ENCODE data around the gene KRTAP9-6. TPM values are rescaled to one million over a fixed set of nuclear protein-coding genes. Genes with fewer than 3 reads are reported as not detected.

Gene KRTAP9-6
- total and polyA plus RNA-seq, 9 of the 15 experiments (the other 6 are each of a cell fraction or from before 2014, with no cell fraction given): not detected

- TF ChIP-seq ZBTB11 (CRISPR knock-in tag; IDR thresholded peaks at IDR 0.05): 0 out of 6 replicates have a peak, but pooled peaks of 1 of the 3 experiments have one; percentile 20
- no peak for TF ChIP-seq ZNF766 (CRISPR knock-in tag; conservative IDR thresholded peaks at IDR 0.05)
Measured at GRCh38 chr17:41307647-41308046, 42.5 kb downstream of the KRTAP9-6 start (continued).

GRCh38 chr17:41308251-41308917 is 43.2 kb downstream of the KRTAP9-6 start:
- in situ Hi-C loops (cut with MboI): no loop called here
- FAIRE-seq: no peak
- Histone ChIP-seq H3K4me3 (no peak overlapping the region), H3K9me3 (replicated peaks; ENCODE audit: control insufficient read depth, insufficient read depth, low read depth, low read length) (no peaks in the 10 kb centered on the region), H3K27ac (ENCODE audit: extremely low read depth, low read depth, low read length) (no peak overlapping the region), H3K36me3 (ENCODE audit: control insufficient read depth, insufficient read depth, low read length) (no peaks in the 10 kb centered on the region), H3K4me1 (replicated peaks in 1 of 2; ENCODE audit: control insufficient read depth in 2 of 2, insufficient read depth in 2 of 2, low read length in 2 of 2) (no peaks in the 10 kb centered on the region; a peak in 1 of 5 replicates), H3K27me3 (ENCODE audit: control insufficient read depth in 2 of 2, insufficient read depth in 2 of 2, low read length in 2 of 2) (peaks cover 3 to 21% of the 10 kb centered on the region in 2 experiments; a peak in 4 of 5 replicates), H4K20me1 (replicated peaks; ENCODE audit: control insufficient read depth, insufficient read depth, low read length) (no peaks in the 10 kb centered on the region), H3K79me2 (ENCODE audit: control insufficient read depth, insufficient read depth, low read length) (no peaks in the 10 kb centered on the region), H2AFZ (ENCODE audit: low read depth, low read length) (no peak overlapping the region), H3K9ac (ENCODE audit: insufficient read depth in 1 of 2, low read depth in 2 of 2, low read length in 2 of 2) (no peak overlapping the region), H3K9me1 (ENCODE audit: control insufficient read depth, insufficient read depth, low read length) (no peaks in the 10 kb centered on the region), H3K4me2 (ENCODE audit: insufficient read depth, low read length) (no peak overlapping the region)
- BruUV-seq (replicated peaks): no TSS peak
- DNase-seq (ENCODE audit: extremely low read depth in 1 of 4, low spot score in 3 of 4): no peak
- ChIA-PET POLR2A (interaction anchor here (1.2 kb wide), 1 partner anchor 21 kb away, joined by 4 read pairs; no protein-coding TSS in a partner anchor), CTCF (ENCODE audit: low intra/inter-chr PET ratio) (no interaction called here)
- WGBS (ENCODE audit: insufficient coverage, low coverage, missing lambda C conversion rate): 2% methylated on average over 10 of the region's 10 CpGs
- no peak for ATAC-seq
- intact Hi-C loops (cut with micrococcal nuclease): no loop called here
- no peak for TF ChIP-seq ILK (tag; IDR thresholded peaks at IDR 0.05; ENCODE audit: borderline replicate concordance, low read depth)
